Measurements from ENCODE around the gene IQGAP3.

DNA sequence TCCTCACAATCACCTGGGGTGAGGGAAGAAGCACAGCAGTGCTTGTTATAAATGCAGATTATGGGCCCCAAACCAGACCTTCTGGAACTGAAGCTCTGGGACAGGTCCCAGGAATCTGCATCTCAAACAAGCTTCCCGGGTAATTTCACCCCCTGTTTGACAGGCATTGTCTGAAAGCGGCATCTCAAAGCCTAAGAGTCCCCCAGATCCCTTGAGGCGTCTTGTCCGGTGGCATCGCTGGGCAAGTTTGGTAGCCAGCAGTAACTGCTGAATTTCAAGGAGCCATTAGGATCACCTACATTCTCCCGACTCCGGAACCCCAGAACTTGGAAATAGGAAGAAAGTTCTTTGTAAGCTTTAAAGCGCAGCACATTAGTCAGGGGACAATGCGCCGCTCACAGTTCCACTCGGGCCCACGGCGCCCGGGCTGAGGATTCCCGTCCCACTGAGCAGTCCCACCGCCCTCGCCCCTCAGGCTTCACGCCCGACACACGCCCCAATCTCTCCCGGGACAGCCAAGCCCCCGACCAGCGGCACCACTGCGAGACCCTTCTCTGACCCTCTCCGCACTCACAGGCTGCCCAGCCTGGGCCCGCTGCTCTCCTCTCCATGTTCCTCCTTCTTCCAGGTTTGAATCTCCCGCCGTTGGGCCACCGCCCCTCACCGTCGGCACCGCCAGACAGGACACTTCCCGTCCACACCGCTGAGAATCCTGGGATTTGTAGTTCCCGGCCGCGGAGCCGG lies at the start of gene IQGAP3:
- TF ChIP-seq POLR2A (IDR thresholded peaks at IDR 0.05) (no peak), CTCF (IDR thresholded peaks at IDR 0.05) (no peak)

Measured in body of pancreas (tissue), 4 donors.